ENCODE results near the gene SYTL3. TPM values are rescaled to one million over a fixed set of nuclear protein-coding genes. Genes with fewer than 3 reads are reported as not detected.
A peak's percentile ranks its signal among the peaks of the same experiment; 100 is the strongest.

Gene SYTL3
- total and polyA plus RNA-seq, 2 donors from 2014 or later: 3.1 to 16.0 TPM

DNA sequence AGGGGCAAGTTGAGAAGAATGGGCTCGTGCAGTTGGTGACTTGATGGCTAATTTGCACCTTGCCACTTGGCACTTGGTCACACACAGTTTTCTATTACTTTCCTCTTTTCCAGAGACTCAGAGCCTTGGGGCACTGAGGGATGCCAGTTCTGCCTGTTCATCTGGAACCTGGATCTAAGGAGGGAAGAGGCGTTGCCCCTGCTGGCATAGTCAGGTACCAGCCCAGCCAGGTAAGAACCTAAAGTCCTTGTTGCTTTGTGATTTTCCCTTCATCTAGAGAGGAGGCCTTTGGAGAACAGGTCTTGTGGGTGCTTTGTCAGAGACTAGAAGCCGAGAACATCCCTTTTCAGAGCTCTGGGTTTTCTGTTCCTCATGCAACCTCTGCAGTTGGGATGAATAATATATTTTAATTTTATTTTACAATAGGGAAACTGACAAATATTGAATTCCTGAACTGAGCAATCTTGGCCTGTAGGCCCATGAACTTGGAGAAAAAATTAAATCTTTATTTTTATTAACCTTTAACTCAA, 11.4 kb downstream of the SYTL3 start:
- Histone ChIP-seq H3K4me1 (ENCODE audit: control insufficient read depth in 2 of 3, insufficient read depth in 2 of 3, low read depth in 1 of 3, low read length in 3 of 3) (no peaks in the 10 kb centered on the region), H3K36me3 (ENCODE audit: control insufficient read depth in 2 of 3, insufficient read depth in 3 of 3, low read length in 3 of 3) (no peaks in the 10 kb centered on the region), H3K27me3 (ENCODE audit: control insufficient read depth, insufficient read depth, low read length) (no peaks in the 10 kb centered on the region), H3K4me3 (ENCODE audit: low read length in 3 of 3) (no peak overlapping the region), H3K9ac (ENCODE audit: low read length in 3 of 3) (no peak overlapping the region), H3K27ac (ENCODE audit: low read depth in 2 of 2, low read length in 2 of 2) (no peak overlapping the region), H3K9me3 (ENCODE audit: control insufficient read depth in 2 of 3, insufficient read depth in 1 of 3, low read length in 3 of 3) (no peaks in the 10 kb centered on the region)
- DNase-seq (no peak), FAIRE-seq (no peak)
- TF ChIP-seq, protein P1, sequence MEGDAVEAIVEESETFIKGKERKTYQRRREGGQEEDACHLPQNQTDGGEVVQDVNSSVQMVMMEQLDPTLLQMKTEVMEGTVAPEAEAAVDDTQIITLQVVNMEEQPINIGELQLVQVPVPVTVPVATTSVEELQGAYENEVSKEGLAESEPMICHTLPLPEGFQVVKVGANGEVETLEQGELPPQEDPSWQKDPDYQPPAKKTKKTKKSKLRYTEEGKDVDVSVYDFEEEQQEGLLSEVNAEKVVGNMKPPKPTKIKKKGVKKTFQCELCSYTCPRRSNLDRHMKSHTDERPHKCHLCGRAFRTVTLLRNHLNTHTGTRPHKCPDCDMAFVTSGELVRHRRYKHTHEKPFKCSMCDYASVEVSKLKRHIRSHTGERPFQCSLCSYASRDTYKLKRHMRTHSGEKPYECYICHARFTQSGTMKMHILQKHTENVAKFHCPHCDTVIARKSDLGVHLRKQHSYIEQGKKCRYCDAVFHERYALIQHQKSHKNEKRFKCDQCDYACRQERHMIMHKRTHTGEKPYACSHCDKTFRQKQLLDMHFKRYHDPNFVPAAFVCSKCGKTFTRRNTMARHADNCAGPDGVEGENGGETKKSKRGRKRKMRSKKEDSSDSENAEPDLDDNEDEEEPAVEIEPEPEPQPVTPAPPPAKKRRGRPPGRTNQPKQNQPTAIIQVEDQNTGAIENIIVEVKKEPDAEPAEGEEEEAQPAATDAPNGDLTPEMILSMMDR (IDR thresholded peaks at IDR 0.05; ENCODE audit: borderline replicate concordance, extremely low read depth, insufficient read depth): no peak
- intact Hi-C loops (cut with DNase I): no loop called here

DNA sequence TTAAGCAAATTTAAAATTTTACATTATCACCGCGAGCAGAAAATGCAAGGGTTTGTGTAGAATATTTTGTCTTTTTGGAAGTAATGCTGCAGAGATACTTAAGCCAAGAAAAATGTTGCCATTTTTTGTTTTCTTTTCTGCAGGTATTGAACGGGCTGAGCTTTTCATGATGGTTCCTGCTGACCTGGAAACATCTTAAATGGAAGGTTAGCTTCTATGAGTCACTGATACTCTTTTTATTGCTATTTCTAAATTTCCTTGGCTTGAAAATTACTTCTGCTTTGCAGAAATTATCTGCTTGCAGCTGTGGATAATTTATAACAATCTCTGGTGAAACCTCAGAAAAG, 12.7 kb downstream of the SYTL3 start:
- TF ChIP-seq, protein P1 (IDR thresholded peaks at IDR 0.05; ENCODE audit: borderline replicate concordance, extremely low read depth, insufficient read depth): no peak
- Histone ChIP-seq H3K27ac (ENCODE audit: low read depth in 2 of 2, low read length in 2 of 2) (no peak overlapping the region), H3K9ac (ENCODE audit: low read length in 3 of 3) (no peak overlapping the region), H3K36me3 (ENCODE audit: control insufficient read depth in 2 of 3, insufficient read depth in 3 of 3, low read length in 3 of 3) (no peaks in the 10 kb centered on the region), H3K4me3 (ENCODE audit: low read length in 3 of 3) (no peak overlapping the region), H3K9me3 (ENCODE audit: control insufficient read depth in 2 of 3, insufficient read depth in 1 of 3, low read length in 3 of 3) (no peaks in the 10 kb centered on the region), H3K27me3 (ENCODE audit: control insufficient read depth, insufficient read depth, low read length) (no peaks in the 10 kb centered on the region), H3K4me1 (ENCODE audit: control insufficient read depth in 2 of 3, insufficient read depth in 2 of 3, low read depth in 1 of 3, low read length in 3 of 3) (no peaks in the 10 kb centered on the region)
- intact Hi-C loops (cut with DNase I): no loop called here
- no peak for FAIRE-seq
- no peak for DNase-seq

DNA sequence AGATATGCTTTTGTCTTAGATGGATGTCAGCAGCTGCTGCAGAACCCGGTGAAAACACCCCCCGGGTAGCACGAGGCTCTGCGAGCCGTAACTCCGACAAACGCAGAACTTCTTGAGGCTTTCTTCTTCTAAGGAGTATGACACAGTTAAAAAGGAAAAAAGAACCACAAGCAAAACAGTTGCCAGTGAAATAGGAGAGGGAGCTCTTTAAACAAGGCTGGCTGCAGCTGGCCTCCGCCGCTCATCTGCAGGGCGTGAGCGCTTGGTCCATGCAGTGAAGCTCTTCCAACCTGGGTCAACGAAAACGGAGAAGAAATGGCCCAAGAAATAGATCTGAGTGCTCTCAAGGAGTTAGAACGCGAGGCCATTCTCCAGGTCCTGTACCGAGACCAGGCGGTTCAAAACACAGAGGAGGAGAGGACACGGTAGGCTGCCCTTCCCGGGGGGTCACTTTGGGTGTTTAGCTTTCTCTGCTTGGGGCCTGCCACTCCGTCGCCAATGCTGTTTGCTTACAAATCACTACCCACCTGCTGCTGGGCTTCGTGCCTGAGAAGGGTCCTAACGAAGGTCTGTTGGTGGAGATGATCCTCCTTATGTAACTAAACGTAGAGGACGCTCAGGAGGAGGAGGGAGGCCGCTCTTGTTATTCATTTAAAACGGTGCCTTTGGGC, 13.2 kb downstream of the SYTL3 start:
- intact Hi-C loops (cut with DNase I): no loop called here
- TF ChIP-seq, protein P1 (IDR thresholded peaks at IDR 0.05; ENCODE audit: borderline replicate concordance, extremely low read depth, insufficient read depth): no peak
- no peaks in the 10 kb centered on the region for H3K27me3 ChIP-seq (ENCODE audit: control insufficient read depth, insufficient read depth, low read length)
- DNase-seq (peak in 4 of 5 donors; percentile 54 to 80 (median 63)), FAIRE-seq (no peak)
- no peaks in the 10 kb centered on the region for H3K4me1 ChIP-seq (ENCODE audit: control insufficient read depth in 2 of 3, insufficient read depth in 2 of 3, low read depth in 1 of 3, low read length in 3 of 3)
- H3K9me3 ChIP-seq (ENCODE audit: control insufficient read depth in 2 of 3, insufficient read depth in 1 of 3, low read length in 3 of 3): no peaks in the 10 kb centered on the region
- no peaks in the 10 kb centered on the region for H3K36me3 ChIP-seq (ENCODE audit: control insufficient read depth in 2 of 3, insufficient read depth in 3 of 3, low read length in 3 of 3)
- H3K27ac ChIP-seq (ENCODE audit: low read depth in 2 of 2, low read length in 2 of 2): no peak overlapping the region
- H3K9ac ChIP-seq (ENCODE audit: low read length in 3 of 3): peak overlapping the region in 1 of 3 donors; percentile 26
- H3K4me3 ChIP-seq (ENCODE audit: low read length in 3 of 3): peak overlapping the region in 1 of 3 donors; percentile 25
